MCF 10A (cell line): ENCODE results near the gene GAP43. TPM values are rescaled to one million over a fixed set of nuclear protein-coding genes. Genes with fewer than 3 reads are reported as not detected.

ENCODE experiments used
- BruUV-seq: library from RNA; stranded (reverse); fragments of 400-500 nt; replicated peaks from 2 replicates; lab custom pipeline; 2021; lab: Mats Ljungman, UMichigan
- CTCF ChIA-PET: fragments of 300-600 bp; sonication (Branson Sonifier 250); formaldehyde crosslinking; extraction: SDS; loops from one replicate; lab custom pipeline; 2021; ENCODE audit warnings: antibody characterized with exemption, inconsistent platforms; lab: Yijun Ruan, JAX
- POLR2A ChIA-PET: fragments of 300-600, 350-650 bp; sonication (Branson Sonifier 250); formaldehyde crosslinking; extraction: SDS; loops from one replicate; lab custom pipeline; 2020; ENCODE audit warnings: antibody characterized with exemption, inconsistent platforms; lab: Yijun Ruan, JAX
- DNase-seq: peaks from one replicate; pipeline ENCODE4 v3.0.0-alpha.2; 2018; ENCODE audit not compliant: unreplicated experiment
- H3K27ac Mint-ChIP-seq: one replicate; pipeline ENCODE4 v1.8.0; 2022; ENCODE audit warnings: mild to moderate bottlenecking, low read depth, mixed read lengths; ENCODE audit not compliant: unreplicated experiment
- H3K27me3 Mint-ChIP-seq: one replicate; pipeline ENCODE4 v1.8.0; 2022; ENCODE audit warnings: mixed read lengths; ENCODE audit not compliant: insufficient read depth, unreplicated experiment
- H3K36me3 Mint-ChIP-seq: one replicate; pipeline ENCODE4 v1.8.0; 2022; ENCODE audit warnings: mild to moderate bottlenecking, moderate library complexity, mixed read lengths; ENCODE audit not compliant: insufficient read depth, unreplicated experiment
- H3K4me1 Mint-ChIP-seq: one replicate; pipeline ENCODE4 v1.8.0; 2022; ENCODE audit warnings: mixed read lengths; ENCODE audit not compliant: insufficient read depth, unreplicated experiment
- H3K4me3 Mint-ChIP-seq: one replicate; pipeline ENCODE4 v1.8.0; 2022; ENCODE audit warnings: mild to moderate bottlenecking, moderate library complexity, mixed read lengths; ENCODE audit not compliant: unreplicated experiment
- H3K9me3 Mint-ChIP-seq: one replicate; pipeline ENCODE4 v1.8.0; 2022; ENCODE audit warnings: mixed read lengths; ENCODE audit not compliant: unreplicated experiment
- intact Hi-C: fragments of 100-400 bp; cut with micrococcal nuclease; formaldehyde crosslinking; loops from 2 replicates; pipeline ENCODE4 v1.14.1; 2022
- total RNA-seq: library from RNA; stranded (reverse); gene quantifications from 2 replicates; pipeline ENCODE4 v1.2.3, GENCODE V29; 2022
- TF ChIP-seq, protein P1 (sequence below): fragments of 200-600 bp; IDR thresholded peaks from one replicate; pipeline ENCODE4 v1.8.0; 2022; ENCODE audit warnings: antibody characterized with exemption, mild to moderate bottlenecking; ENCODE audit not compliant: unreplicated experiment

Gene GAP43
- total RNA-seq, 1 experiment from 2014 or later, result not detected

GRCh38 chr3:115638991-115639390, 15.7 kb downstream of the GAP43 start:
- Mint-ChIP-seq H3K9me3 (peaks cover 8% of the 10 kb centered on the region), H3K27ac (no peak overlapping the region), H3K4me1 (no peaks in the 10 kb centered on the region), H3K27me3 (no peaks in the 10 kb centered on the region), H3K36me3 (no peaks in the 10 kb centered on the region), H3K4me3 (no peak overlapping the region)
- DNase-seq, result no peak
- TF ChIP-seq, protein P1, sequence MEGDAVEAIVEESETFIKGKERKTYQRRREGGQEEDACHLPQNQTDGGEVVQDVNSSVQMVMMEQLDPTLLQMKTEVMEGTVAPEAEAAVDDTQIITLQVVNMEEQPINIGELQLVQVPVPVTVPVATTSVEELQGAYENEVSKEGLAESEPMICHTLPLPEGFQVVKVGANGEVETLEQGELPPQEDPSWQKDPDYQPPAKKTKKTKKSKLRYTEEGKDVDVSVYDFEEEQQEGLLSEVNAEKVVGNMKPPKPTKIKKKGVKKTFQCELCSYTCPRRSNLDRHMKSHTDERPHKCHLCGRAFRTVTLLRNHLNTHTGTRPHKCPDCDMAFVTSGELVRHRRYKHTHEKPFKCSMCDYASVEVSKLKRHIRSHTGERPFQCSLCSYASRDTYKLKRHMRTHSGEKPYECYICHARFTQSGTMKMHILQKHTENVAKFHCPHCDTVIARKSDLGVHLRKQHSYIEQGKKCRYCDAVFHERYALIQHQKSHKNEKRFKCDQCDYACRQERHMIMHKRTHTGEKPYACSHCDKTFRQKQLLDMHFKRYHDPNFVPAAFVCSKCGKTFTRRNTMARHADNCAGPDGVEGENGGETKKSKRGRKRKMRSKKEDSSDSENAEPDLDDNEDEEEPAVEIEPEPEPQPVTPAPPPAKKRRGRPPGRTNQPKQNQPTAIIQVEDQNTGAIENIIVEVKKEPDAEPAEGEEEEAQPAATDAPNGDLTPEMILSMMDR, result no peak
- intact Hi-C loops, result no loop called here
- no TSS peak for BruUV-seq
- CTCF ChIA-PET, result interaction anchor here (0.6 to 1.1 kb wide), 3 partner anchors 44 to 421 kb away, joined by 3 read pairs; no protein-coding TSS in a partner anchor
- POLR2A ChIA-PET, result no interaction called here

DNA sequence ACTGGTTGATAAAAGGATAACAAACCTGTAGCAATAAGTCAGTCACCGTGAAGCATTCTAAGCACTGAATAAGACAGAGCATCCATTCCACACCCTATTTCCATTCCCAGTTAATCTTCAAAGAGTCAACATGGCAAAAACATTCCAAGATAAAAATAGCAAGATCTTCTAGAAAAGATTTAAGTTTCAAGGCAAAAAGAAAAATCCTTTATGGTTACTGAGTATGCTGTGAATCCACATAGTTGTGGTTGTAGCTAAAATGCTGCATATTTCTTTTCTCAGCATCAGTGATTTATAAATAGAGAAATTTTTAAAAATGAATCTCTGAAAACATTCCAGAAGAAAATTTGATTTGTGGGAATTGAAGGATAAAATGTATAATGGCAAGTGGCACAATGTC, 21.1 kb downstream of the GAP43 start:
- Mint-ChIP-seq H3K9me3 (no peaks in the 10 kb centered on the region), H3K4me1 (no peaks in the 10 kb centered on the region), H3K36me3 (no peaks in the 10 kb centered on the region), H3K27ac (no peak overlapping the region), H3K4me3 (no peak overlapping the region), H3K27me3 (no peaks in the 10 kb centered on the region)
- no peak for DNase-seq
- ChIA-PET POLR2A (no interaction called here), CTCF (no interaction called here)
- TF ChIP-seq, protein P1, result no peak
- intact Hi-C loops, result no loop called here
- BruUV-seq, result no TSS peak

DNA sequence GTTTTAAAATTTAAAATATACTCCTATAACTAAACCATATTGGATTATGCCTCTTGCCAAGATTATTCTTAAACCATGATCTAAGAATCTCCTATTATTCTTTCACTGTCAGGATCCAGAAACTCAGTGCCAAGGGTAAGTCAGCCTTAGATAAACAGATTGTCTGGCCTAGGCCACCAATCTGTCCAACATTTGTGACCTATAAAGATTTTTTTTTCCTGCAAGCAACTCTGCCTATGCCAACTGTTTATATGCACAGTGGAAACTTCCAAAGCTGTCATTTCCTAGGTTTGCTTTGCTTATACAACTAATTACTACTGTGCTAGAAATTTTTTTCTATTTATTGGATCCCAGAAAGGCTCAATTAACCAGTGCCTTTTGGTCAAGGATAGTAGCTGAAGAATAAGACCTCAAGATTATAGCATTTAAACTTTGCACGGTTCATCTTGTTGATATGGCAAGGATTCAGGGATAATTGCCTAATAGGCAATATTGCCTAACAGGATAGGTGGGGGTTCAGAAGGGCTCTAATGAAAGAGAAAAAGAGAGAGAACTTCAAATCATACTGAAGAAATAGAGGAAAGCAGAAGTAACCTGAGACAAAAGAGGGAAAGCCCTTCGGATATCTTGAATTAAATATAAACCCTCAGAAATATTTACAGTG, 22.8 kb downstream of the GAP43 start:
- ChIA-PET CTCF (interaction anchor here (0.9 kb wide), 1 partner anchor 429 kb away, joined by 4 read pairs; no protein-coding TSS in a partner anchor), POLR2A (no interaction called here)
- DNase-seq, result no peak
- H3K9me3 Mint-ChIP-seq, result no peaks in the 10 kb centered on the region
- TF ChIP-seq, protein P1, result no peak
- no peaks in the 10 kb centered on the region for H3K4me1 Mint-ChIP-seq
- no TSS peak for BruUV-seq
- H3K27ac Mint-ChIP-seq, result no peak overlapping the region
- no peaks in the 10 kb centered on the region for H3K27me3 Mint-ChIP-seq
- no peak overlapping the region for H3K4me3 Mint-ChIP-seq
- intact Hi-C loops, result no loop called here
- no peaks in the 10 kb centered on the region for H3K36me3 Mint-ChIP-seq

- CTCF ChIA-PET, result interaction anchor here (0.7 kb wide), 1 partner anchor 76 kb away, joined by 3 read pairs; no protein-coding TSS in a partner anchor
- Mint-ChIP-seq H3K27ac (no peak overlapping the region), H3K4me1 (no peaks in the 10 kb centered on the region), H3K27me3 (no peaks in the 10 kb centered on the region), H3K36me3 (no peaks in the 10 kb centered on the region), H3K9me3 (no peaks in the 10 kb centered on the region), H3K4me3 (no peak overlapping the region)
- intact Hi-C loops, result no loop called here
- no TSS peak for BruUV-seq
- TF ChIP-seq, protein P1, result no peak
- DNase-seq, result no peak
- POLR2A ChIA-PET, result no interaction called here
Measured at GRCh38 chr3:115648559-115648958, 25.2 kb downstream of the GAP43 start.
